Stomach smooth muscle (tissue), 2 donors: ENCODE measurements around the gene AARSD1.
"Not testable (repeated sequence)": the region's sequence is repeated elsewhere in the genome, so short reads cannot be mapped to it uniquely, and the experiment has no call there.

Source experiments
- H3K27ac ChIP-seq: one replicate; pipeline ENCODE4 v1.7.0; 2013; ENCODE audit warnings: mild to moderate bottlenecking, low read length, inconsistent platforms
- H3K27me3 ChIP-seq, 2 donors: one replicate each; pipeline ENCODE4 v1.7.0; 2013; ENCODE audit warnings: low read length in 2 of 2; ENCODE audit not compliant: insufficient read depth in 2 of 2, control insufficient read depth in 1 of 2
- H3K36me3 ChIP-seq, 2 donors: one replicate each; pipeline ENCODE4 v1.7.0; 2013; ENCODE audit warnings: low read length in 2 of 2; ENCODE audit not compliant: control insufficient read depth in 2 of 2, insufficient read depth in 2 of 2
- H3K4me1 ChIP-seq: one replicate; pipeline ENCODE4 v1.7.0; 2013; ENCODE audit warnings: low read length; ENCODE audit not compliant: control insufficient read depth, insufficient read depth
- H3K4me3 ChIP-seq, 2 donors: one replicate each; pipeline ENCODE4 v1.7.0; 2013; ENCODE audit warnings: low read length in 2 of 2
- H3K9ac ChIP-seq, 2 donors: one replicate each; pipeline ENCODE4 v1.7.0; 2013; ENCODE audit warnings: low read length in 2 of 2, mild to moderate bottlenecking in 1 of 2
- H3K9me3 ChIP-seq, 2 donors: one replicate each; pipeline ENCODE4 v1.7.0; 2013; ENCODE audit warnings: low read length in 2 of 2; ENCODE audit not compliant: control insufficient read depth in 2 of 2
- donor health status: healthy.
- donor health status: Pancreatic carcinoma.

AARSD1 gene

GRCh38 chr17:42980274-42980765, 16.1 kb upstream of the AARSD1 start, which contains the start of gene RUNDC1:
Gene RUNDC1, plus strand, starts transcription at chr17:42980565. Its CDS starts 12 bp downstream, at chr17:42980577.
- Histone ChIP-seq H3K4me1 (peaks cover 30% of the 10 kb centered on the region), H3K27me3 (no peaks in the 10 kb centered on the region), H3K4me3 (peak within 1 kb of the TSS; percentile 90 to 97), H3K36me3 (peaks cover 0 to 2% of the 10 kb centered on the region in 2 donors), H3K9ac (peak within 1 kb of the TSS; percentile 78 to 83), H3K9me3 (no peaks in the 10 kb centered on the region), H3K27ac (peak within 1 kb of the TSS; percentile 86)

- Histone ChIP-seq H3K27me3 (no peaks in the 10 kb centered on the region), H3K9ac (peak within 1 kb of the TSS; percentile 78 to 83), H3K27ac (peak within 1 kb of the TSS; percentile 86), H3K36me3 (peaks cover 0 to 2% of the 10 kb centered on the region in 2 donors), H3K4me3 (peak within 1 kb of the TSS; percentile 90 to 97), H3K9me3 (no peaks in the 10 kb centered on the region), H3K4me1 (peaks cover 30% of the 10 kb centered on the region)
These were observed 15.4 kb upstream of the AARSD1 start, which contains the start of gene PTGES3L for GRCh38 chr17:42979511-42980273. Gene PTGES3L, minus strand, starts transcription at chr17:42980080. Its CDS starts 27 bp downstream, at chr17:42980053.

- H3K27me3 ChIP-seq, H3K36me3 ChIP-seq, H3K4me3 ChIP-seq, H3K9ac ChIP-seq, H3K27ac ChIP-seq, H3K9me3 ChIP-seq: not testable (repeated sequence)
- peaks cover 15% of the 10 kb centered on the region for H3K4me1 ChIP-seq
These were observed 11.4 kb upstream of the AARSD1 start for GRCh38 chr17:42975701-42976100.

GRCh38 chr17:42975265-42975664, 11.0 kb upstream of the AARSD1 start:
- Histone ChIP-seq H3K36me3 (no peaks in the 10 kb centered on the region), H3K4me3 (no peak overlapping the region), H3K9me3 (no peaks in the 10 kb centered on the region), H3K4me1 (peaks cover 14% of the 10 kb centered on the region), H3K9ac (no peak overlapping the region), H3K27ac (no peak overlapping the region), H3K27me3 (no peaks in the 10 kb centered on the region)

GRCh38 chr17:42973323-42973722, 9.1 kb upstream of the AARSD1 start:
- not testable (repeated sequence) for H3K27me3 ChIP-seq, H3K36me3 ChIP-seq, H3K4me3 ChIP-seq, H3K27ac ChIP-seq, H3K4me1 ChIP-seq, H3K9ac ChIP-seq, H3K9me3 ChIP-seq

- H3K9ac ChIP-seq: peak overlapping the region in 1 of 2 donors; percentile 29
These were observed 7.3 kb upstream of the AARSD1 start for GRCh38 chr17:42971589-42971988.

GRCh38 chr17:42969001-42969581, 4.8 kb upstream of the AARSD1 start:
- H3K27me3 ChIP-seq: no peaks in the 10 kb centered on the region
- no peaks in the 10 kb centered on the region for H3K4me1 ChIP-seq
- H3K36me3 ChIP-seq: no peaks in the 10 kb centered on the region
- H3K9me3 ChIP-seq: no peaks in the 10 kb centered on the region
- no peak overlapping the region for H3K27ac ChIP-seq
- no peak overlapping the region for H3K9ac ChIP-seq
- H3K4me3 ChIP-seq: no peak overlapping the region

More at GRCh38 chr17:42971589-42971988, 7.3 kb upstream of the AARSD1 start:
- Histone ChIP-seq H3K36me3 (no peaks in the 10 kb centered on the region), H3K4me1 (no peaks in the 10 kb centered on the region), H3K9me3 (no peaks in the 10 kb centered on the region), H3K27ac (no peak overlapping the region), H3K27me3 (no peaks in the 10 kb centered on the region), H3K4me3 (no peak overlapping the region)

GRCh38 chr17:42967925-42968324, 3.7 kb upstream of the AARSD1 start:
- Histone ChIP-seq H3K36me3 (no peaks in the 10 kb centered on the region), H3K4me1 (peaks cover 8% of the 10 kb centered on the region), H3K9me3 (no peaks in the 10 kb centered on the region), H3K27me3 (no peaks in the 10 kb centered on the region), H3K9ac (no peak overlapping the region), H3K27ac (no peak overlapping the region), H3K4me3 (no peak overlapping the region)

- Histone ChIP-seq H3K9ac (no peak overlapping the region), H3K27ac (no peak overlapping the region), H3K4me3 (no peak overlapping the region), H3K4me1 (no peaks in the 10 kb centered on the region), H3K9me3 (no peaks in the 10 kb centered on the region), H3K27me3 (no peaks in the 10 kb centered on the region), H3K36me3 (peaks cover 43 to 63% of the 10 kb centered on the region in 2 donors)
These were observed 10.6 kb downstream of the AARSD1 start for GRCh38 chr17:42953669-42954068.

- no peak overlapping the region for H3K9ac ChIP-seq
- no peak overlapping the region for H3K4me3 ChIP-seq
- peaks cover 24 to 46% of the 10 kb centered on the region in 2 donors for H3K36me3 ChIP-seq
- H3K27ac ChIP-seq: no peak overlapping the region
- H3K4me1 ChIP-seq: peaks cover 7% of the 10 kb centered on the region
- no peaks in the 10 kb centered on the region for H3K27me3 ChIP-seq
- H3K9me3 ChIP-seq: no peaks in the 10 kb centered on the region
These were observed 14.0 kb downstream of the AARSD1 start for GRCh38 chr17:42950044-42950783.
